NCI-H187 (cell line): ENCODE results near the gene NCAPD2.

ENCODE experiments used
- DNase-seq, 2 experiments: peaks; one replicate each; lab custom pipeline; 2025; lab: John Stamatoyannopoulos, UW

The NCAPD2 gene

DNA sequence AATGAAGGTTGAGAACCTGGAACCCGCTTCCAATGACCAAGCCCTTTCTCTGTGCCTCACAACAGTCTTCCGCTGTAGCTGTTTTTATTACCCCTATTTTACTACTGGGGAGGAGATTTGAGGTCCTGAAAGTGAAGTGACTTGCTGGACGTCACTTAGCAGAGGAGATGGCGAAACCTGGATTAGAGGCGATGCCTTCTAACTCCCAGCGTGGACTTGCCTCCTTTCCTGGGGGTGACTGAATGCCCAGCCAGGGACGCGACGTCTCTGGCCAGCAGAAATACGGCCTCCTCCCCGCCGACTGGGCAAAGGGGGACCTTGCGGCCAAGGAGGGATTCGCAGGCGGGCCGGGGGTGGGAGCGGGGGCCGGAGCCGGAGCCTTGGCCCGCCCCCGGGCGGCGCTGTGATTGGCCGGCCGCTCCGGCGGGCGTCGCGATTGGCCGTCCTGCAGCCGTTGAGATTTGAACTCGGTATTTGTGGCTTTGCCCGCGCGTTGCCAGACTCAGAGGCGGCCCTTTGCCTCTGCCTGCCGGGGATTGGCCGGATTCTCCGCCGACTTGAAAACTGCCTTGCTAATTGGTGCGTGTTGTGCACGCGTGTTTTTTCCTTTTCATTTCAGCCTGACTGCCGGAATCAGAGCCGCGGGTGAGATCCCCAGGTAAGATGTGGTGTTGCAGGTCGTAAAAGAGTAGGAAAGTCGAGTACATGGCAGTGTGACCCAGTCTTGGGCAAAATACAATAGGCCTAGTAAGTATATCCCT, at the start of gene NCAPD2:
TSS of gene NCAPD2 (plus strand) at position 606 of the 761 bp plus-strand sequence. CDS start 997 bp downstream, outside the sequence.
- peak; percentile 88 for DNase-seq

GRCh38 chr12:6444704-6445688, 48.9 kb upstream of the NCAPD2 start, which contains the start of gene CD27:
Gene CD27 (plus strand): TSS chr12:6444955. CDS start chr12:6445096, 141 bp downstream.
- no peak for DNase-seq

DNA sequence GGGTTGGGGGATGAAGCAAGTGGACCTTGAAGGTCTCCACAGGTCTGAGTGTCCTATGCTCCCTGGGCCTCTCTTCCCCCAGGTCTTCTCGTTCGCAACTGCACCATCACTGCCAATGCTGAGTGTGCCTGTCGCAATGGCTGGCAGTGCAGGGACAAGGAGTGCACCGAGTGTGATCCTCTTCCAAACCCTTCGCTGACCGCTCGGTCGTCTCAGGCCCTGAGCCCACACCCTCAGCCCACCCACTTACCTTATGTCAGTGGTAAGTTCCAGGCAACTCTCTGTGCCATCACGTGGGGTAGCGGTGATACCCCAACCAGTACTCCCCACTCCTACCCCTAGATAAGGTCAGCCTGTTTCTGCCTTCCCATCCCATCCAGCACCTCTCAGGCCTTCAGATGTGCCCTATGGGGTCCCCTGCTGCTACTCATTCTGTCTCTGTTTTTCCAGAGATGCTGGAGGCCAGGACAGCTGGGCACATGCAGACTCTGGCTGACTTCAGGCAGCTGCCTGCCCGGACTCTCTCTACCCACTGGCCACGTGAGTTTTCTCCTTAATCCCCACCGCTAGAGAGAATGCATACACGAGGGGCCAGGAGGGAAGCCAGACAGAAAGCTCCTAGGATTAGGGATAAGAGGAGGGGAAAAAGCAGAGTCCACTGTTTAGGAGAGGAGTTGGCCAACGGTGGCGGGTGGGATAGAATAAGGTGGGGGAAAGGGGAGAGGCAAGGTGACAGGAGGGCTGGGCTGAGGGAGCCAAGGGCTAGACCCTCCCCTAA, 43.6 kb upstream of the NCAPD2 start:
- DNase-seq, result no peak

- DNase-seq, result no peak
Measured at GRCh38 chr12:6450869-6451347, 43.0 kb upstream of the NCAPD2 start.

- peak; percentile 88 to 90 for DNase-seq
Measured at GRCh38 chr12:6451348-6452244, 42.3 kb upstream of the NCAPD2 start, which contains the start of gene TAPBPL. Gene TAPBPL (plus strand): TSS chr12:6452042. CDS start chr12:6452249, 207 bp downstream.

- peak in 1 of 2 experiments; percentile 55 for DNase-seq
Measured at GRCh38 chr12:6452245-6452943, 41.5 kb upstream of the NCAPD2 start.

DNA sequence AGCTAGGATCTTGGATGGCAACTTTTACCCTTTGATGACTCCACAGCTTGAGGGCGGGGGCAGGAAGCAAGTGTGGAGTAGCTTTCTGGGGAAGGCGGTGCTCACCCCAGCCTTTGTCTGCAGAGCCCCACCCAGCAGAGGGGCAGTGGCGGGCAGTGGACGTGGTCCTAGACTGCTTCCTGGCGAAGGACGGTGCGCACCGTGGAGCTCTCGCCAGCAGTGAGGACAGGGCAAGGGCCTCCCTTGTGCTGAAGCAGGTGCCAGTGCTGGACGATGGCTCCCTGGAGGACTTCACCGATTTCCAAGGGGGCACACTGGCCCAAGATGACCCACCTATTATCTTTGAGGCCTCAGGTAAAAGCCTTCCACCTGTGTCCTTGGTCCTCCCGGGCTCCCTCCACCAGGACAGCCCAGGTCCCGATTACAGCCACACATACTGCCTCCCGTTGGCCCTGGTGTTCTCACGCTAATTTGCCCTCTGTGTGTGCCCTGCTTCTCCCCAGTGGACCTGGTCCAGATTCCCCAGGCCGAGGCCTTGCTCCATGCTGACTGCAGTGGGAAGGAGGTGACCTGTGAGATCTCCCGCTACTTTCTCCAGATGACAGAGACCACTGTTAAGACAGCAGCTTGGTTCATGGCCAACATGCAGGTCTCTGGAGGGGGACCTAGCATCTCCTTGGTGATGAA, 40.8 kb upstream of the NCAPD2 start:
- DNase-seq, result no peak

DNA sequence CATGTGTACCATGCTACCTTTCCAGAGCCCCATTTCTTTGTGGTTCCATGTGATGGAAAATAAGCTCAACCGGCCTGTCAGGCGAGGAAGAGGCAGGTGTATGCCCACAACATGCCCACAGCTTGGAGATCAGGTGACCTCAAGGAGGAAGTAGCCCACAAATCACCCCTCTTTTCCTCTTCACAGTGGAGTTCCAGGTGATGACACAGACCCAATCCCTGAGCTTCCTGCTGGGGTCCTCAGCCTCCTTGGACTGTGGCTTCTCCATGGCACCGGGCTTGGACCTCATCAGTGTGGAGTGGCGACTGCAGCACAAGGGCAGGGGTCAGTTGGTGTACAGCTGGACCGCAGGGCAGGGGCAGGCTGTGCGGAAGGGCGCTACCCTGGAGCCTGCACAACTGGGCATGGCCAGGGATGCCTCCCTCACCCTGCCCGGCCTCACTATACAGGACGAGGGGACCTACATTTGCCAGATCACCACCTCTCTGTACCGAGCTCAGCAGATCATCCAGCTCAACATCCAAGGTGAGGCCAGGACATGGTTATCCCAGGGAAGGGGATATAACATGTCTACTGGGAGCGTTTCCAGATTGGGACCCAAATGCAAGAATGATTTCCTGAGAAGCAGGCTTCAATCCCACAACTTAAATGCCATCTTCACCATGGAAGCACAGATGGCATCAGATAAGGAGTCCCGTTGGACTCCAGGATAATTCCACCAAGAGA, 36.5 kb upstream of the NCAPD2 start:
- DNase-seq, result no peak

DNA sequence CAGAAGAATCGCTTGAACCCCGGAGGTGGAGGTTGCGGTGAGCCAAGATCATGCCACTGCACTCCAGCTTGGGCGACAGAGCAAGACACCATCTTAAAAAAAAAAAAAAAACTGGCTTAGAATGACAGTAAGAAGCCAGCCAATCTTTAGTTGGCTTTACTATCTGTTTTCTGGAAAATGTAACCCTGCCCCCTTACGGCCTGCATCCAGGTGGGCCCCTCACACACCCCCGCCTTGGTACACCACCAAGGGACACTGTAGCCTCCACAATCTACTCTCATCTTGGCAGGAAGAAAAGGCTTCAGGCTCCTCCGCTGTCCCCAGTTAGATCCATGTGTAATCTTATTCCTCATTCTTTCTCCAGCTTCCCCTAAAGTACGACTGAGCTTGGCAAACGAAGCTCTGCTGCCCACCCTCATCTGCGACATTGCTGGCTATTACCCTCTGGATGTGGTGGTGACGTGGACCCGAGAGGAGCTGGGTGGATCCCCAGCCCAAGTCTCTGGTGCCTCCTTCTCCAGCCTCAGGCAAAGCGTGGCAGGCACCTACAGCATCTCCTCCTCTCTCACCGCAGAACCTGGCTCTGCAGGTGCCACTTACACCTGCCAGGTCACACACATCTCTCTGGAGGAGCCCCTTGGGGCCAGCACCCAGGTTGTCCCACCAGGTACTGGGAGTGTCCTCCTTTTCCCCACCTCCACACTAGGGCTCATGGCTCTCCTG, 35.5 kb upstream of the NCAPD2 start:
- no peak for DNase-seq

GRCh38 chr12:6459004-6459337, 34.9 kb upstream of the NCAPD2 start:
- DNase-seq, result no peak

- no peak for DNase-seq
Measured at GRCh38 chr12:6460751-6461371, 33.0 kb upstream of the NCAPD2 start.

GRCh38 chr12:6461401-6462233, 32.3 kb upstream of the NCAPD2 start:
- no peak for DNase-seq

GRCh38 chr12:6462234-6462995, 31.5 kb upstream of the NCAPD2 start:
- no peak for DNase-seq

GRCh38 chr12:6463216-6463615, 30.7 kb upstream of the NCAPD2 start:
- no peak for DNase-seq

DNA sequence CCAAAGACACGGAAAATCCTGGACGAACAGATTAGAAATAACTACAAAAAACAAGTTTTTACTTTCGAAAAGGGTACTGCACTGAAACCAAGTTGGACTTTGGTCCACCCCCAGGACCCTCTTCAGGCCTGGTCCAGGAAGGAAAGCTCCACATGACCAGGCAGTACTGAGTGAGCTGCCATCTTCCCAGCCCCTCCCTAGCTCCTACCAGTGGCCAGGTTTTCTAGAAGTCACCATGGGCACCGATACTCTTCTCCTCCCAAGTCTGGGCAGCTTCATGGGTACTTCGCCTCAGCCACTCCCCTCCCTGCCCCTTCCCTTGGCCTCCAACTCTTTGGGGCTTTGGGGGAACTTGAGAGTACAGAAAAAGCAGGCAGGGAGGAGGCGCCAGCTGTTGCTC, 30.0 kb upstream of the NCAPD2 start:
- DNase-seq, result no peak

GRCh38 chr12:6464531-6464930, 29.4 kb upstream of the NCAPD2 start:
- DNase-seq, result no peak
